Pons (tissue), 1 donor: ENCODE measurements around the gene P3H3.
A peak's percentile ranks its signal among the peaks of the same experiment; 100 is the strongest.
"Not testable (repeated sequence)": the region's sequence is repeated elsewhere in the genome, so short reads cannot be mapped to it uniquely, and the experiment has no call there.

ENCODE experiments used
- DNase-seq: peaks from one replicate; pipeline ENCODE4 v3.0.0-alpha.2; 2016; ENCODE audit warnings: low spot score

The P3H3 gene

GRCh38 chr12:6867413-6868210 is 39.4 kb downstream of the P3H3 start, which contains the start of gene TPI1:
Gene TPI1 (plus strand): TSS chr12:6867531. CDS start chr12:6867567, 36 bp downstream.
- DNase-seq: peak; percentile 17

DNA sequence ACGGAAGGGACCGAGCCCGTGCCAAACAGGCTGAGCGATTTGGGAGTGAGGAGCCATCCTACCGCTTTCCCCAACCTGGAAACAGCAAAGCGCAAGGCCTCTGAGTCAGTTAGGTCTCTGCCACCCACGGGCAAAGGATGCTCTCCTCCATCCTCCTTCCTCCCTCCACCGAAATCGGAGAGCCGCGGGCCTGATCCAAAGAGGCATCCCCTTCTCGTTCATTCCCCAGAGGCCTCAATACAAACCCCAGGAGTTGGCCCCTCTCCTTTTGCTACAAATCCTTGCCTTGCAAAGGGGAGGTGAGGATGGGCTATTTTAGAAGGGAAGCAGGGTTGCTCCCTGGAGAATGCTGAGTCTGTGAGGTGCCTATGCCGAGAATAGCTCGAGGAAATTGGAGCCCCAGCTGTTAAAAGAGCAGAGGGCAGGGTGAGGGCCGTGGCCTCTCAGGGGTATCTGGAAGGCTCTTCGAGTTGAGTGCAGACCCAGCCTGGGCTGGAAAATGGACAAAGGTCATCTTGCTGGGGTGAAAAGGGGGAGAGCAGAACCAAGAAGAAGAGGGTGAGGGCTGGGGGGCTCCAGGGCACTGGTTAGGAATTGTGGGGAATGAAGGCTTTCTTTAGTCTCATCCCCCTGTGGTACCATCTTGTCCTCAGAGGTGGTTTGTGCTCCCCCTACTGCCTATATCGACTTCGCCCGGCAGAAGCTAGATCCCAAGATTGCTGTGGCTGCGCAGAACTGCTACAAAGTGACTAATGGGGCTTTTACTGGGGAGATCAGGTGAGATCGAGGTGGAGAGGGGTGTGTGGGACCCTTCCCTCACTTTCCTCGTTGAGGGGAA is 40.2 kb downstream of the P3H3 start:
- peak; percentile 32 for DNase-seq

DNA sequence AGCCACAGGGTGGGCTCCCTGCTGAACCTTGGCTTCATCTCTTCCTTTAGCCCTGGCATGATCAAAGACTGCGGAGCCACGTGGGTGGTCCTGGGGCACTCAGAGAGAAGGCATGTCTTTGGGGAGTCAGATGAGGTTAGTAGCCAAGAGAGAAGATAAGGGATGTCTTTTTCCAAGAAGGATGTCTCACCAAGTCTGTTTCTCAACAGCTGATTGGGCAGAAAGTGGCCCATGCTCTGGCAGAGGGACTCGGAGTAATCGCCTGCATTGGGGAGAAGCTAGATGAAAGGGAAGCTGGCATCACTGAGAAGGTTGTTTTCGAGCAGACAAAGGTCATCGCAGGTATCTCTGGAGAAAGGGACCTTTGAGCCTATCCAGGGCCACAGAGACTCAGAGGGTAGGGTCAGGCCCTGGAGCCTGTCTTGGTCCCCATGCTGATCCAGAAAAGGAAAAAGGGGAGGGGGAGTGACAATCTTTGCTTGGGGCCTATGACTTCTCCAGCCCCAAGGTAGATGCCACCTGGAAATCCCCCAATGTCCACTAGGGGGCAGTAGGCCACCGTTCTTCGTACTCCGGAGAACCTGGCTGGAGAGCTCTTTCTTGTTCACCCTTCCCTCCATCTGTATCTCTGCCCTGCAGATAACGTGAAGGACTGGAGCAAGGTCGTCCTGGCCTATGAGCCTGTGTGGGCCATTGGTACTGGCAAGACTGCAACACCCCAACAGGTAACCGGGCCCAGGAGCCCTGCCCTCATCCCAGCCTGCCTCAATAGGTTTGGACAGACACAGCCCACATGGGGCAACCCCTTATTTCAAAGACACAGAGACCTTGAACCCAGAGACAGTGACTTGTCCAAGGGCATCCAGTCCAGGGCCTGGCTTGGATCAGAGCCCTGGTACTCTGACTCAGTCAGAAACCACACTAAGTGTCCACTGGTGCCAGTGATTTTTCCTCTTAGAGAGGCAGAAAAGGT is 41.1 kb downstream of the P3H3 start:
- peak; percentile 81 for DNase-seq

DNA sequence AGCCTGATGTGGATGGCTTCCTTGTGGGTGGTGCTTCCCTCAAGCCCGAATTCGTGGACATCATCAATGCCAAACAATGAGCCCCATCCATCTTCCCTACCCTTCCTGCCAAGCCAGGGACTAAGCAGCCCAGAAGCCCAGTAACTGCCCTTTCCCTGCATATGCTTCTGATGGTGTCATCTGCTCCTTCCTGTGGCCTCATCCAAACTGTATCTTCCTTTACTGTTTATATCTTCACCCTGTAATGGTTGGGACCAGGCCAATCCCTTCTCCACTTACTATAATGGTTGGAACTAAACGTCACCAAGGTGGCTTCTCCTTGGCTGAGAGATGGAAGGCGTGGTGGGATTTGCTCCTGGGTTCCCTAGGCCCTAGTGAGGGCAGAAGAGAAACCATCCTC is 42.1 kb downstream of the P3H3 start:
- DNase-seq: not testable (repeated sequence)

DNA sequence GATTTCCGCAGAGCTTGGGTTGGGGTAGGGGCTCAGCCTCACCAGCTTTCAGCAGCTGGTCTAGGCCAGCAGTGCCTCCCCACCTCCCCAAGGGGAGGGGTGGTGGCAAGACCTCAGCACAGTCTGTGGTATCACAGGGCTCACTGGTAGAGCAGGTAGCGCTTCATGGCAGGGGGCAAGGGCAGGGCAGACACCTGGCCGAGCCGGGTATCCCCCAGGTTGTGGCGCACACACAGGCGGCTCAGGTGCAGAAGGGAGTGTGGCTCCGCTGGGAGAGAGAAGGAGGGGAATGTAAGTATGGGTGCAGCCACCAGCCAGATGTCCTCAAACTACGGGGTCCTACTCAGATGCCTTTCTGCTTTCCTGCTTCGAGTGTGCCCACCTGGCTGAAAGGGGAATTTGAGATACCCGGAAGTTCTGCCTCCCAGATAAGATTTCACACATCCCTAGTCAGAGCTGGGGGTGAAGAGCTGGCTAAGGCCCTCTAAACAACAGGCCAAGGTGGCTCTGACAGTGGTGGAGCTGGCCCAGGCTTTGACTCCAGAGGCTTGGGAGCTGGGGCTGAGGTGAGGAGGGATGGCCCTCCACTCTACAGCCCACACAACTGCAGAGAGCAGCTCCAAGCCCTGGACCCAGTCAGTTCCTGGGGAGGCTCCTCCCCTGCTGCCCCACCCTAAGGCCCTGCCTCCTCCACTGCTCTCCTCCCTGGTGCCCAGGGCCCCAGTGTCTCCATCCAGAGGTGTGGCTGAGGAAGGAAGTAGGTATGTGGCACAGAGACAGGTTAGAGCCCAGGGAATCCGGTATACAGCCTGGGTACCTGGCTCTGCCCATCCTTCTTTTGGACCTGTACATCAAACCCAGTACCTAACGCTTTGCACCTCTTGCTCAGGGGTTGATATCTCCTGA is 43.1 kb downstream of the P3H3 start:
- DNase-seq: no peak

DNA sequence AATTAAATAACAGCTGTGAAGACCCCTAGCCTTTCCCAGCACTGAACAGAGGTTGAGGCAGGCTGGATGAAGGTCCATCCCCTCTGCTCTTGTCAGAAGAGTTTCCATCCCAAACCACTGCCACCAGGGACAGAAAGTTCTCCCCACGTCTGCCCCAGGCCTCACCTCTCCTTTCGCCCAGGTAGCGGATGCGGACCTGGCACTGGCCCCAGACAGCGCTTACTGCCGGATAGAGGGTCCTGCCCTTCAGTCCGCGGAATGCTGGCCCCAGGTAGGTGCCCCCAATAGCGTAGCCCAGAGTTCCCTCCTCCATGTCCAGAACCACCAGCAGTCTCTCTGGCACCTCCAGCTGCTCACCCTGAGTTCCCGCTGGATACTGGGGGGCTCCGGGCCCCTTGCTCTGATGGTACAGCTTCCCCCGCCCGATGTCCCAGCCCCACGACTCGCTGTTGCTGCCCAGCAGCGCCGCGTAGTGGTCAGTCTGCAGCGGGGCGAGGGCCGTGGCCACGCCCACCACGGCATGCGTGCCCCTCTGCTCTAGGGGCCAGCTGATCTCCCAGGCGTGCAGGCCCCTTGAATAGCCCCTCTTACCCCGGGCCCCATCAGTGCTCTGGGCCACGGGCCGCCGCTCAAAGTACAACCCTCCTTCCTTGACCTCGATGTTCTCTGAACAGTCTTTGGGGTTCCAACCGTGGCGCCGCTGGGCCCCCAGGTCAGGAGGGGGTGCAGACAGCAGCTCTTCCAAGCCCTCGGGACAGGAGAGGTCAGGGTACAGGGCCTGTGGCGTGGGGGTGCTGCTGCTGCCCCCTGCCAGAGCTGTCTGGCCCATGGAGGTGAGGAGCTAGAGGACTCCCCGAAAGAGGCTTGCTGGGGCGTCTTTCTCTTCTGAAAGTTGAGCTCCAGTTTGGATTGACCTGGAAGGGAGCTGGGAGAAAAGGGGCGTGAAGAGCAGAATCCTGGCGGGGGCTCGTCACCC is 44.2 kb downstream of the P3H3 start:
- DNase-seq: peak; percentile 77

DNA sequence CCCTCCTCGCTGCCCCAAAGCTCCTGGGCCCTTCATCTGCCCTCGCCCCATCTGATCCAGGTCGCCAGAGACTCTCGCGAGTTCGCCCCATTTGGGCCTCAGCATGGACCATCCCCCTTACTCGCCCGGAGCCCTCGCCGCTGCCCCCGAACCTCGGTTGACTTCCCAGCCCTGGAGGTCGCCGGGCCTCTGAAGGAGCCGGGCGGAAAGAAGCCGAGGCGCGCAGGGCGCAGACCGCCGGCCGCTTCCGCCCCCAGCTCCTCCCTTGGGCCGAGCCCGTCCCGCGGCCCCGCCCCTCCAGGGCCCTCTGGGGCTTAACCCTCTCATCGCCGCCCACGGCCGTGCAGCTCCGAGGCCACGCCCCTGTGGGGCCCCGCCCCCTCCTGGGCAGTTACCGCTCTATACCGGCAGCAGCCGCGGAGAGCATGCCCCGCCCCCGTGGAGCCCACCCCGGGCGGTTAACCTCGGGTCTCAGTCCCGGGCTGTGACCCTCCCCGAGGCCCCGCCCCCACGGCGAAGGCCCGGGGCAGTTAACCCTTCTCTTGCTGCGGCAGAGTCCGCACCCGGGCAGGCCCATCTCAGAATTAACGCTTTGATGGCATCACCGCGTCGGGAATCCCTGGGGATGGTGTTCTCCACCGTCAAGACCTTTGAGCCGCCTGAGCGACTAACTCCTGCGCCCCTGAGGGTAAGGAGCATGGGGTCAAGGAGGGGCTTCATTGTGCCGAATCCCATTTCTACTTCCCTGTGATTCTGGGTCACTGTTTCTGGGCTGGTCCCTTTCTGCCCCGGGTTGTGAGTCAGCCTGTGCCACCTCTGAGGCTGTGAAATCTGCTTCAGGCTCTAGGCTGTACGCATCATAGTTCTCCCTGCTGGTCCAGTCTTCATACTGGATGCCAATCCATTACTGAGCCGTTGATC is 45.1 kb downstream of the P3H3 start, which contains the start of gene SPSB2:
Gene SPSB2, minus strand, starts transcription at position 210 of the 921 bp plus-strand sequence. CDS start 402 bp downstream, outside the sequence.
- DNase-seq: peak; percentile 91

GRCh38 chr12:6874015-6874368 is 45.8 kb downstream of the P3H3 start:
- DNase-seq: not testable (repeated sequence)

DNA sequence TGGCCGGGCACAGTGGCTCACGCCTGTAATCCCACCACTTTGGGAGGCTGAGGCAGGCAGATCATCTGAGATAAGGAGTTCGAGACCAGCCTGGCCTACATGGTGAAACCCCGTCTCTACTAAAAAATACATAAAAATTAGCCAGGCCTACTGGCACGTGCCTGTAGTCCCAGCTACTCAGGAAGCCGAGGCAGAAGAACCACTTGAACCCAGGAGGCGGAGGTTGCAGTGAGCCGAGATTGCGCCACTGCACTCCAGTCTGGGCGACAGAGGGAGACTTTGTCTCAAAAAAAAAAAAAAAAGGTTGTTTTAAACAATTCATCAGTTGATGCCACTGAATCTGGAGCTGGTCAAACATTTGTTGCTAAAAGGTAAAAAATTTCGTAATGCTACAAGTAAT is 51.6 kb downstream of the P3H3 start:
- not testable (repeated sequence) for DNase-seq

GRCh38 chr12:6883252-6883651 is 55.0 kb downstream of the P3H3 start:
- DNase-seq: no peak

DNA sequence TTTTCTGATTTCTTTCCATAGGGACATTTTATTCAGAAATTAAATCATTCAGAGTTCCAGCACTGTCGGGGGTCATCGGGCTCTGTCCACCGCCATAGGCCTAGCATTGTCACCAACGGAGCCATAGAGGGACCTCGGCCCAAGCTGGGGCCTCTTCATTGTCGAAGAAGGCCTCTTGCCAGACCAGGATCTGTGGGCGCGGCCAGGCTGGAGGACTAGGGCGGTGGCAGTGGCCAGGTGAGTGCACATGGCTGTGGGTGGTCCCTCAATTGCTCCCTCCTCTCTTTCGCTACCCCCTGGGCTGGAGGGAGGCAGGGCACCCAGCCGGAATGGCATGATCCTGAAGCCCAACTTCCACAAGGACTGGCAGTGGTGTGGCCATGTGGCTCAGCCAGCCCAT is 55.5 kb downstream of the P3H3 start:
- no peak for DNase-seq

GRCh38 chr12:6884539-6884938 is 56.3 kb downstream of the P3H3 start:
- DNase-seq: no peak

DNA sequence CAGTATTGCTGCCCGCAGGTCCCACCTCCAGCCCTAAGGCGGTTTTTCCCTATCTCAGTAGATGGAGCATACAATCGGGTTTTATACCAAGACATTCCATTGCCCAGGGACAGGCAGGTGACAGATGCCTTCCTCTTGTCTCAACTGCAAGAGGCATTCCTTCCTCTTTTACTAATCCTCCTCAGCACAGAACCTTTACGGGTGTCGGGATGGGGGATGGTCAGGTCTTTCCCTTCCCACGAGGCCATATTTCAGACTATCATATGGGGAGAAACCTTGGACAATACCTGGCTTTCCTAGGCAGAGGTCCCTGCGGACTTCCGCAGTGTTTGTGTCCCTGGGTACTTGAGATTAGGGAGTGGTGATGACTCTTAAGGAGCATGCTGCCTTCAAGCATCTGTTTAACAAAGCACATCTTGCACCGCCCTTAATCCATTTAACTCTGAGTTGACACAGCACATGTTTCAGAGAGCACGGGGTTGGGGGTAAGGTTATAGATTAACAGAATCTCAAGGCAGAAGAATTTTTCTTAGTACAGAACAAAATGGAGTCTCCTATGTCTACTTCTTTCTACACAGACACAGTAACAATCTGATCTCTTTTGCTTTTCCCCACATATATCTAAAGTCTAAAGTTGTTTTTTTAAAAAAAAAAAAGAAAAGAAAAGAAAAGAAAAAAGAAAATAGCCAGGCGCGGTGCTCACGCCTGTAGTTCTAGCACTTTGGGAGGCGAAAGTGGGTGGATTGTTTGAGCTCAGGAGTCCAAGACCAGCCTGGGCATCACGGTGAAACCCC is 58.2 kb downstream of the P3H3 start:
- not testable (repeated sequence) for DNase-seq

DNA sequence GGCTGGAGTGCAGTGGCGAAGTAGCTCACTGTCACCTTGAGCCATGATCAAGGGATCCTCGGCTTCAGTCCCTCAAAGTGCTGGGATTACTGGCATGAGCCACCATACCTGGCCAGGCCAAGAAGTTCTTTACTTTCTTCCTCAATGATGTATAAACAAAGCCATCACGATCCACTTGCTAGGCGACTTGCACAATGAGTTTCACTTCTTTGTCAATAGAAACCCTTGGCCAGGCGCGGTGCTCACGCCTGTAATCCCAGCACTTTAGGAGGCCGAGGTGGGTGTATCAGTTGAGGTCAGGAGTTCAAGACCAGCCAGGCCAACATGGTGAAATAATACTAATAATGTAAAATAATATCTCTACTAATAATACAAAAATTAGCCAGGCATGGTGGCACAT is 59.3 kb downstream of the P3H3 start:
- no peak for DNase-seq

DNA sequence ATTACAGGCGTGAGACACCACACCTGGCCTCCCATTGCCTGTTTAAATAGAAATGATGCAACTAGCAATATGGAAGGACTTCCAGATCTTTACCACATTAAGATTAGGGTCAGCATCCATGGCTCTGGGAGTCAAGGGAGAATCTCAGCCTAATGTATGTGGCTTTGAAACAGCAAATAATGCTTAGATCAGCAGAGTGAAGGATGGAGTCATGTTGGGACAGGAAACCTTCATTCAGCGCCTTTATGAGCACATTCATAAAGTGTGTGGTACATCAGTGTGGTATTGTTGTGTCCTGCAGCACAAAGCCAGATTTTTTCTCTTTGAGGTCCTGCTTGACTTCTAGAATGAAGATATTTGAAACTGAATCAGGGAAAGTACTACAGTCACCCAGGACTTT is 60.2 kb downstream of the P3H3 start:
- no peak for DNase-seq

DNA sequence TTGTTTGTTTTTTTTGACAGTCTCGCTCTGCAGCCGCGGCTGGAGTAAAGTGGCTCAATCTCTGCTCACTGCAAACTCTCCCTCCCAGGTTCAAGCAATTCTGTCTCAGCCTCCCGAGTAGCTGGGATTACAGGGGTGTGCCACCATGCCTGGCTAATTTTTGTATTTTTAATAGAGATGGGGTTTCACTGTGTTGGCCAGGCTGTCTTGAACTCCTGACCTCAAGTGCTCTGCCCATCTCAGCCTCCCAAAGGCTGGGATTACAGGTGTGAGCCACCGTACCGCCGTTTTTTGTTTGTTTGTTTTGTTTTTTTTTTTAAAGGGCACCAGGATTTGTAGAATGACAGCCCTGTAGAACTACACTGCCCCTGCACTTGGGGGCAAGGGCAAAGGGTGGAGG is 60.6 kb downstream of the P3H3 start:
- not testable (repeated sequence) for DNase-seq
